ENCODE results near the gene KLF15.

Gene KLF15

GRCh38 chr3:126316501-126316939 lies 40.7 kb downstream of the KLF15 start:
- H3K4me3 ChIP-seq (ENCODE audit: low read depth, low read length), result no peak overlapping the region
- TF ChIP-seq CTCF (IDR thresholded peaks at IDR 0.05; ENCODE audit: low read depth, low read length), result no peak

- no peak for TF ChIP-seq CTCF (IDR thresholded peaks at IDR 0.05; ENCODE audit: low read depth, low read length)
- no peak overlapping the region for H3K4me3 ChIP-seq (ENCODE audit: low read depth, low read length)
These were observed 41.2 kb downstream of the KLF15 start for GRCh38 chr3:126316031-126316461.

GRCh38 chr3:126314790-126315658 lies 42.2 kb downstream of the KLF15 start:
- TF ChIP-seq CTCF (IDR thresholded peaks at IDR 0.05; ENCODE audit: low read depth, low read length), result no peak
- H3K4me3 ChIP-seq (ENCODE audit: low read depth, low read length), result no peak overlapping the region

GRCh38 chr3:126314305-126314789 lies 42.9 kb downstream of the KLF15 start:
- no peak overlapping the region for H3K4me3 ChIP-seq (ENCODE audit: low read depth, low read length)
- TF ChIP-seq CTCF (IDR thresholded peaks at IDR 0.05; ENCODE audit: low read depth, low read length), result no peak

- no peak for TF ChIP-seq CTCF (IDR thresholded peaks at IDR 0.05; ENCODE audit: low read depth, low read length)
- H3K4me3 ChIP-seq (ENCODE audit: low read depth, low read length), result no peak overlapping the region
These were observed 43.5 kb downstream of the KLF15 start for GRCh38 chr3:126313580-126314304.

- no peak for TF ChIP-seq CTCF (IDR thresholded peaks at IDR 0.05; ENCODE audit: low read depth, low read length)
- no peak overlapping the region for H3K4me3 ChIP-seq (ENCODE audit: low read depth, low read length)
These were observed 44.0 kb downstream of the KLF15 start for GRCh38 chr3:126313166-126313565.

GRCh38 chr3:126312341-126312740 lies 44.9 kb downstream of the KLF15 start:
- no peak overlapping the region for H3K4me3 ChIP-seq (ENCODE audit: low read depth, low read length)
- TF ChIP-seq CTCF (IDR thresholded peaks at IDR 0.05; ENCODE audit: low read depth, low read length), result no peak
